AG10803 (cell line): ENCODE data around the gene INTS7.

ENCODE experiments used
- DNase-seq: peaks from one replicate; pipeline ENCODE4 v3.0.0; 2010; ENCODE audit warnings: low read depth
- H3K4me3 ChIP-seq: 2 replicates; pipeline ENCODE4 v1.5.1; 2011; ENCODE audit warnings: mild to moderate bottlenecking, low read length, control low read depth
- TF ChIP-seq, protein P1 (sequence below): conservative IDR thresholded peaks from 2 replicates; pipeline ENCODE4 v1.5.1; 2011; ENCODE audit warnings: mild to moderate bottlenecking, low read length, control low read depth, inconsistent platforms

The INTS7 gene, protein sequence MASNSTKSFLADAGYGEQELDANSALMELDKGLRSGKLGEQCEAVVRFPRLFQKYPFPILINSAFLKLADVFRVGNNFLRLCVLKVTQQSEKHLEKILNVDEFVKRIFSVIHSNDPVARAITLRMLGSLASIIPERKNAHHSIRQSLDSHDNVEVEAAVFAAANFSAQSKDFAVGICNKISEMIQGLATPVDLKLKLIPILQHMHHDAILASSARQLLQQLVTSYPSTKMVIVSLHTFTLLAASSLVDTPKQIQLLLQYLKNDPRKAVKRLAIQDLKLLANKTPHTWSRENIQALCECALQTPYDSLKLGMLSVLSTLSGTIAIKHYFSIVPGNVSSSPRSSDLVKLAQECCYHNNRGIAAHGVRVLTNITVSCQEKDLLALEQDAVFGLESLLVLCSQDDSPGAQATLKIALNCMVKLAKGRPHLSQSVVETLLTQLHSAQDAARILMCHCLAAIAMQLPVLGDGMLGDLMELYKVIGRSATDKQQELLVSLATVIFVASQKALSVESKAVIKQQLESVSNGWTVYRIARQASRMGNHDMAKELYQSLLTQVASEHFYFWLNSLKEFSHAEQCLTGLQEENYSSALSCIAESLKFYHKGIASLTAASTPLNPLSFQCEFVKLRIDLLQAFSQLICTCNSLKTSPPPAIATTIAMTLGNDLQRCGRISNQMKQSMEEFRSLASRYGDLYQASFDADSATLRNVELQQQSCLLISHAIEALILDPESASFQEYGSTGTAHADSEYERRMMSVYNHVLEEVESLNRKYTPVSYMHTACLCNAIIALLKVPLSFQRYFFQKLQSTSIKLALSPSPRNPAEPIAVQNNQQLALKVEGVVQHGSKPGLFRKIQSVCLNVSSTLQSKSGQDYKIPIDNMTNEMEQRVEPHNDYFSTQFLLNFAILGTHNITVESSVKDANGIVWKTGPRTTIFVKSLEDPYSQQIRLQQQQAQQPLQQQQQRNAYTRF

DNA sequence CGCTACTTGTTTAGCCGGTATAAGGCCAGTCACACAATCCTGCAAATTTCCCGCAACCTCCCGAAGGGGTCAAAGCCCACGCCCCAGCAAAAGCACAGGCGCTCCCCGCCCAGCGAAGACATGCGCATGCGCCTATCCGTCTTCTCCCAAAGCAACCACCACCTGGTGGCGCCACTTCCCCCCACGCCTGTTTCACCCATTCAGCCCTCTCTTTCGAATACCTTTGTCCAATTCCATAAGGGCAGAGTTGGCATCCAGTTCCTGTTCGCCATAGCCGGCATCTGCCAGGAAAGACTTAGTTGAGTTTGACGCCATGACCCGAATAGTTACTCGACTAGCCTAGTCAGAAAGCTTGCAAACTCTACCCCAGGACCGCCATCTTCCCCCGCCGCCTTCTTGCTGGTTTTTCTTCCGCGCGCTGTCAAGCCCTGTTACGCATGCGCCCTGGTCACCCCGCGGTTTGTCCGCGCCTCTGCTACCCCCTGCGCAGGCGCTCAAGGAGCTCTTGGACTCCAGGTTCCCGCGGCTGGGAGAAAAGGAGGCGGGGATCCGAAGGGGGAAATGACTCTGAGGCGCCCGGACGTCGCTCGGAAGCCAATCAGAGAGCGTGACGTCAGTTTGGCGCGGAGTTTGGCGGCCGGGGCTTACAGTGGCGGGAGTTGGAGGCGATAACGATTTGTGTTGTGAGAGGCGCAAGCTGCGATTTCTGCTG is at the start of gene INTS7, which contains the start of gene DTL:
Gene INTS7 (minus strand): TSS at position 435 of the 712 bp plus-strand sequence. CDS start 120 bp downstream, at position 315.
Gene DTL (plus strand): TSS at position 626 of the 712 bp plus-strand sequence. CDS start 143 bp downstream, outside the sequence.
- TF ChIP-seq, protein P1, sequence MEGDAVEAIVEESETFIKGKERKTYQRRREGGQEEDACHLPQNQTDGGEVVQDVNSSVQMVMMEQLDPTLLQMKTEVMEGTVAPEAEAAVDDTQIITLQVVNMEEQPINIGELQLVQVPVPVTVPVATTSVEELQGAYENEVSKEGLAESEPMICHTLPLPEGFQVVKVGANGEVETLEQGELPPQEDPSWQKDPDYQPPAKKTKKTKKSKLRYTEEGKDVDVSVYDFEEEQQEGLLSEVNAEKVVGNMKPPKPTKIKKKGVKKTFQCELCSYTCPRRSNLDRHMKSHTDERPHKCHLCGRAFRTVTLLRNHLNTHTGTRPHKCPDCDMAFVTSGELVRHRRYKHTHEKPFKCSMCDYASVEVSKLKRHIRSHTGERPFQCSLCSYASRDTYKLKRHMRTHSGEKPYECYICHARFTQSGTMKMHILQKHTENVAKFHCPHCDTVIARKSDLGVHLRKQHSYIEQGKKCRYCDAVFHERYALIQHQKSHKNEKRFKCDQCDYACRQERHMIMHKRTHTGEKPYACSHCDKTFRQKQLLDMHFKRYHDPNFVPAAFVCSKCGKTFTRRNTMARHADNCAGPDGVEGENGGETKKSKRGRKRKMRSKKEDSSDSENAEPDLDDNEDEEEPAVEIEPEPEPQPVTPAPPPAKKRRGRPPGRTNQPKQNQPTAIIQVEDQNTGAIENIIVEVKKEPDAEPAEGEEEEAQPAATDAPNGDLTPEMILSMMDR = peak; percentile 90
- DNase-seq = peak; percentile 98
- peak within 1 kb of the TSS; percentile 91 for H3K4me3 ChIP-seq

DNA sequence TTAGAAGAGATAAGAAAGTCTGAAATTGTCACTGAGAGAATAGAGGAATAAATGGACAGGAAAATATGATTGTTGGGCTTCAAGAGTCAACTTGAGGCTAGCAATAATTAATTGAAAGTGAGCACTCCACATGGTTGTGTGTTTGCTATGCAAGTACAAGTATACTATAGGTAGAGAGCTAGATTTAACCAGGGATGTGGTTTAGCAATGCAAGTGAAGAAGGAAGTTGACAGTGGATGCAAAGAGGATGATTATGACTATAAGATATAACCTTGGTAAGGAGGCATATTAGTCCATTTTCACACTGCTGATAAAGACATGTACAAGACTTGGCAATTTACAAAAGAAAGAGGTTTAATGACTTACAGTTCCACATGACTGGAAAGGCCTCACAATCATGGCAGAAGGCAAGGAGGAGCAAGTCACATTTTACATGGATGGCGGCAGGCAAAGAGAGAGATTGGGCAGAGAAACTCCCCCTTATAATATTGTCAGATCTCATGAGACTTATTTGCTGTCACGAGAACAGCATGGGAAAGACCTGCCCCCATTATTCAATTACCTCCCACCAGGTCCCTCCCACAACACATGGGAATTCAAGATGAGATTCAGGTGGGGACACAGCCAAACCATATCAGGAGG is 47.5 kb upstream of the INTS7 start:
- TF ChIP-seq, protein P1 = no peak
- DNase-seq = no peak
- H3K4me3 ChIP-seq = no peak overlapping the region

DNA sequence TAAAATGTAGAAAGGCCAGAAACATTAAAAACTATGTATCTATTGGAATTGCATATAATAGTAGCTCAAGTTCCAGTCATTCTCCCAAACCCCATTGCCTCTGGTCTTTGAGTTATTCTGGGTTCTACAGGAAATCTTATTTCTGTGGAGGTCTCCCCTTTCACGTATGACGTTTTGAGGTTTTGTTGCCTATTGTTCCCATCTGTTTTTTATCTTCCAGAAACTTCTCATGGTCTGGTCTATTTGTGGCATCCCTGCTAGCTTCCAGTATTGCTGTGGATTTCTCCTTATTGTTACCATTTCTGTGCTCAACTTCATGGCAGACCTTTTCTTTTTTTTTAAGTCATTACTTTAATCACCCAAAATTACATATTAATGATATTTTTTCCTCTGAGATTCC is 43.5 kb upstream of the INTS7 start:
- H3K4me3 ChIP-seq = no peak overlapping the region
- TF ChIP-seq, protein P1 = no peak
- peak; percentile 44 for DNase-seq

DNA sequence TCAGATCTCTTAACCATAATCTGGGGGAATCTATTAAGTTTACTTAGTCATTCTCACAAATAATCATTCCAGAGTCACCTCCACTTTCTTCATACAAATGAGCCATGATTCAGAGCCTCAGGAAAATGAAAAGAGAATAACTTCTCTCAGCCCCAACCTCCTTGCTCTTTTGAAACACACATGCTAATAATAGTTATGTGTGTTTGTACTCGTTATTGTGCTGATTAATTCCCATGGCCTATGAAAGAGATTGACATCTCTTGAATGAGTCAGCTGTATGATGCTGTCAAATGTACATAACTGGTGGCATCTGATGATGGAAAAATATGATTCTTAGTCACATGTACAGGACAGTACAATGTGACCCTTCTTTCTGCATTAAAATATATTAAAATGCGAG is 41.7 kb upstream of the INTS7 start:
- TF ChIP-seq, protein P1 = no peak
- no peak for DNase-seq
- H3K4me3 ChIP-seq = no peak overlapping the region

DNA sequence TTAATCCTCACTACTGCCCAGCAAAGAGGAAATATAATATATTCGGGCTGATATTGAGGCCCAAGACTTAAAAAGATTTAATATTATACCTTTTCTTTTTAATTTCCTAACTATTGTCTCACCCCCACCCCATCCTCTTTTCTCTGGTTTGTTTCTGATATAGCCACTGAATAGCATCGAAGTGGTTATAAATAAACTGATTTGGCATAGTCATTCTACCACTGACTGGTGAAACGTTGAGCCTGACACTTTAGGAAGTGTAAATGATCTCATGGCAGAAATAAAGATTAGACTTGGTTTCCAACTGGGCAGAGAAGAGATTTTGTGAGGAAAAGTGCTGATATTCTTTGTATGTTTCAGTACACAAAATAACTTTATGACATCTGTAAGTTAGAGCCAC is 39.5 kb upstream of the INTS7 start:
- no peak for DNase-seq
- TF ChIP-seq, protein P1 = no peak
- H3K4me3 ChIP-seq = no peak overlapping the region

DNA sequence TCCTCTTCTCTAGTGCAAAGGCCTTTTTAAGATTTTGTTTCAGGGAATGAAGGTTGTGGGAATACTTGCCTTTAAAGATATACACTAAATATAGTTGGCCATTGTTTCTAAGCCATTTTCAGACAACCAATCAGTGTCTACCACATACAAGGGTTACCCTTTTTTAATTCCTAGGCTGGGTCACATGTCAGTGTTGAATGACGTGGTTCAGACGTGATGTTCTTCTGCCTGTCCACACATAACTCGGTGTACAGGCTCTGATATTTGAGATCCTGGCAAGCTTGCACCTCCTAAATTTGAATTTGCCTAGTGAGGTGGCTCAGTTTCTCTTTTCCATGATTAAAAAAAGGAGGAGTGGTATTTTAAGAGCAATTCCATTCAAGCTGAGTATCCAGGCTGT is 39.0 kb upstream of the INTS7 start:
- TF ChIP-seq, protein P1 = no peak
- DNase-seq = no peak
- H3K4me3 ChIP-seq = no peak overlapping the region
